ENCODE results near the gene MAMDC4. TPM values are rescaled to one million over a fixed set of nuclear protein-coding genes. Genes with fewer than 3 reads are reported as not detected.

MAMDC4 gene
- total RNA-seq, 2 donors from 2014 or later = 11.7 to 14.8 TPM

DNA sequence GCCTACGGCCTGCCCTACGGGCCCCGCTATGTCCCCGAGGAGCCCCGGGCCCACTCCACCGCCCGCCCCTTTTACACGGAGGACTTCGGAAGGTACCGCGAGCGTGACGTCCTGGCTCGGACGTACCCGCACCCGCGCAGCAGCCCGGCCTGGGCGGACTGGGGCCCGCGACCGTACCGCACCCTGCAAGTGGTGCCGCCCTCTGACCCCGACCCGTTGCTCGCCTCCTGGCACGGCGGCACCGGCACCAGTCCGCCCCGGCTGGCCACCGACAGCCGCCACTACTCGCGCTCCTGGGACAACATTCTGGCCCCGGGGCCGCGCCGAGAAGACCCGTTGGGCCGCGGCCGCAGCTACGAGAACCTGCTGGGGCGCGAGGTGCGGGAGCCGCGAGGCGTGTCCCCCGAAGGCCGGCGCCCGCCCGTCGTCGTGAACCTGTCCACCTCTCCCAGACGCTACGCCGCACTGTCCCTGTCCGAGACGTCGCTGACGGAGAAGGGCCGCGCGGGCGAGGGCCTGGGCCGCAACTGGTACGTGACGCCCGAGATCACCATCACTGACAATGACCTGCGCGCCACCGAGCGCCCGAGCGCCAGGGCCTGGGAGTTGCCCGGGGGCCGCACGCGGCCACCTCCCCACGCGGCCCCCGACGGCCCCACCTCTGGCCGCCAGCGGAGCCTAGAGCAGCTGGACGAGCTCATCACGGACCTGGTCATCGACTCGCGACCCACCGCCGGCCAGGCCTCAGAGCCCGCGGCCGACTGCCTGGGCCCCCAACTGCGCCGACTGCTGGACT, 6.5 kb upstream of the MAMDC4 start:
- ATAC-seq (replicated peaks in 1 of 2) (no peak), DNase-seq (no peak)
- Mint-ChIP-seq H3K4me1 (ENCODE audit: low read depth) (peaks cover 32% of the 10 kb centered on the region), H3K9me3 (no peaks in the 10 kb centered on the region), H3K4me3 (peak overlapping the region; percentile 25 to 37), H3K27me3 (ENCODE audit: low read depth) (no peaks in the 10 kb centered on the region), H3K27ac (no peak overlapping the region), H3K36me3 (ENCODE audit: insufficient read depth in 2 of 2) (peaks cover 3 to 8% of the 10 kb centered on the region in 2 donors)

DNA sequence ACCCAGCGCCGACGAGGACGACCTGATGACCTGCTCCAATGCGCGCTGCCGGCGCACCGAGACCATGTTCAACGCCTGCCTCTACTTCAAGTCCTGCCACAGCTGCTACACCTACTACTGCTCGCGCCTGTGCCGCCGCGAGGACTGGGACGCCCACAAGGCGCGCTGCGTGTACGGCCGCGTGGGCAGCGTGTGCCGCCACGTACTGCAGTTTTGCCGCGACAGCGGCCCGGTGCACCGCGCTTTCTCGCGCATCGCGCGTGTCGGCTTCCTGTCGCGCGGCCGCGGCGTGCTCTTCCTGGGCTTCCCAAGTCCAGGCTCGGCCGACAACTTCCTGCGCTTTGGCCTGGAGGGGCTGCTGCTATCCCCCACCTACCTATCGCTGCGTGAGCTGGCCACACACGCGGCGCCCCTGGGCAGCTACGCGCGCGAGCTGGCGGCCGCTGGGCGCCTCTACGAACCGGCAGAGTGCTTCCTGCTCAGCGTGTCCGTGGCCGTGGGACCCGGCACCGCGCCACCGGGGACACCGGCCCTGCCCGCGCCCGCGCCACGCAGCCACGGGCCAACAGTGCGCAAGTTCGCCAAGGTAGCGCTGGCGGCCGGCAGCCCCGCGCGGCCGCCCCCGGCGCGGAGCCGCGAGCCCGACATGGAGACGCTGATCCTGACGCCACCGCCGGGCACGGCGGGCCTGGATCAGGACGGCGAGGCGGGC, 5.6 kb upstream of the MAMDC4 start:
- H3K27me3 Mint-ChIP-seq (ENCODE audit: low read depth) = no peaks in the 10 kb centered on the region
- no peaks in the 10 kb centered on the region for H3K9me3 Mint-ChIP-seq
- peak overlapping the region; percentile 67 to 99 for H3K4me3 Mint-ChIP-seq
- DNase-seq (peak in 1 of 2 donors; percentile 40), ATAC-seq (replicated peaks in 1 of 2) (no peak)
- peaks cover 3 to 8% of the 10 kb centered on the region in 2 donors for H3K36me3 Mint-ChIP-seq (ENCODE audit: insufficient read depth in 2 of 2)
- peaks cover 29% of the 10 kb centered on the region for H3K4me1 Mint-ChIP-seq (ENCODE audit: low read depth)
- peak overlapping the region; percentile 89 for H3K27ac Mint-ChIP-seq

DNA sequence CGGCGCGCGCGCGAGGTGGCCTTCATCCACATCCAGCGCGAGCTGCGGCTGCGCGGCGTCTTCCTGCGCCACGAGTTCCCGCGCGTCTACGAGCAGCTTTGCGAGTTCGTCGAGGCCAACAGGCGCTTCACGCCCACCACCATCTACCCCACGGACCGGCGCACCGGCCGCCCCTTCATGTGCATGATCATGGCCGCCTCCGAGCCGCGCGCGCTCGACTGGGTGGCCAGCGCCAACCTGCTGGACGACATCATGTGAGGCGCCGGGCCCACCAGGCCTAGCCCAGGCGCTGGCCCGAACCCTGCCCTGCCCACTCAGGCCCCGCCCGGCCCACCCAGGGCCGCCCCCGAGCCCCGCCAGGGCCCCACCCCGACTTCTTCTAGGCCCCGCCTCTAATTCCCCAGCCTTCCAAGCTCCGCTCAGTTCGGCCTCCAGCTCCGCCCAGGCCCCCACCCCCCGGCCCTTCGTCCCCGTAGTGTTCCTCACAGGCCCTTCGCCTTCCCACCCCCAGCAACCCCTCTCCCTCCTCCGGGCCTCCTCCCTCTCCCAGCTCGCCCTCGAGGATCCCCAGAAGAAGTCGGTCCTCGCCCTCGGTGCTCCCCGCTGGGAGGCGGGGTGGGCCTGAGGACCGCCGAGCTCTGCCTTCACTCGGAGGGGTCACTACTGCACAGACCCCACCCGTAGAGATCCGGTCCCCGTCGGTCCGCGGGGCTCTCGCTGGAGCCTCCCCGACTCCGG, 4.9 kb upstream of the MAMDC4 start:
- H3K36me3 Mint-ChIP-seq (ENCODE audit: insufficient read depth in 2 of 2) = peaks cover 3 to 8% of the 10 kb centered on the region in 2 donors

DNA sequence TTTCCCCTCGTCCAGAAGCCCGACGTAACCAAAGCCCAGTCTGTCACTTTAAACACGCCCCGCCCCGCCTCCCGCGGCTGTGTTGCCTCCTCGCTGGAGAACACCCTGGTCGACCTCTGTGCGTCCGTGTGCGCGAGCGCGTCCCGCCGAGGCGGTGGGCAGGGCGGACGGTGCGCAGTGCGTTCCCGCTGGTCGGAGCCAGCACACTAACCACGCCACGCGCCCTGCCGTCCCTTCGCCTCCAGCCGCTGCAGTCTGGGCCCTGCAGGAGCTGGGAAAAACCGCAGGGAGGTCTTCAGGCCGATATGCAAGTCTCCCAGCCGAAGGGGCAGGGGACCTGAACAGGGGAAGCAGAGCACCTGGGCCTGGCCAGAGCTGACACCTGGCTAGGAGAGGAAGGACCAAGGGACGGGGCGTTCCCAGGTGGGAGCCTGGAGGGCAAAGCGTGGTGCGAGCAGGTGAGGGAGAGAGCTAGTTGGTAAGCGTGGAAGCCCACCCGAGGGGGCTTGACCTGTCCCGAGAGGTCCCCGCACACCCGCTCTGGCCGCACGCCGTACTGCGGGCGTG, 4.2 kb upstream of the MAMDC4 start:
- ATAC-seq (replicated peaks in 1 of 2) (peak; percentile 51 to 53), DNase-seq (peak; percentile 91 to 94)
- Mint-ChIP-seq H3K4me1 (ENCODE audit: low read depth) (peaks cover 19% of the 10 kb centered on the region), H3K4me3 (peak overlapping the region; percentile 92 to 99), H3K36me3 (ENCODE audit: insufficient read depth in 2 of 2) (peaks cover 3 to 8% of the 10 kb centered on the region in 2 donors), H3K27ac (peak overlapping the region; percentile 51), H3K9me3 (no peaks in the 10 kb centered on the region), H3K27me3 (ENCODE audit: low read depth) (no peaks in the 10 kb centered on the region)

More for the DNA sequence above, 4.9 kb upstream of the MAMDC4 start:
- peak overlapping the region; percentile 68 for H3K27ac Mint-ChIP-seq
- peak overlapping the region; percentile 92 to 99 for H3K4me3 Mint-ChIP-seq
- peak; percentile 28 to 47 for DNase-seq
- no peak for ATAC-seq (replicated peaks in 1 of 2)
- no peaks in the 10 kb centered on the region for H3K27me3 Mint-ChIP-seq (ENCODE audit: low read depth)
- H3K4me1 Mint-ChIP-seq (ENCODE audit: low read depth) = peaks cover 22% of the 10 kb centered on the region
- H3K9me3 Mint-ChIP-seq = no peaks in the 10 kb centered on the region

DNA sequence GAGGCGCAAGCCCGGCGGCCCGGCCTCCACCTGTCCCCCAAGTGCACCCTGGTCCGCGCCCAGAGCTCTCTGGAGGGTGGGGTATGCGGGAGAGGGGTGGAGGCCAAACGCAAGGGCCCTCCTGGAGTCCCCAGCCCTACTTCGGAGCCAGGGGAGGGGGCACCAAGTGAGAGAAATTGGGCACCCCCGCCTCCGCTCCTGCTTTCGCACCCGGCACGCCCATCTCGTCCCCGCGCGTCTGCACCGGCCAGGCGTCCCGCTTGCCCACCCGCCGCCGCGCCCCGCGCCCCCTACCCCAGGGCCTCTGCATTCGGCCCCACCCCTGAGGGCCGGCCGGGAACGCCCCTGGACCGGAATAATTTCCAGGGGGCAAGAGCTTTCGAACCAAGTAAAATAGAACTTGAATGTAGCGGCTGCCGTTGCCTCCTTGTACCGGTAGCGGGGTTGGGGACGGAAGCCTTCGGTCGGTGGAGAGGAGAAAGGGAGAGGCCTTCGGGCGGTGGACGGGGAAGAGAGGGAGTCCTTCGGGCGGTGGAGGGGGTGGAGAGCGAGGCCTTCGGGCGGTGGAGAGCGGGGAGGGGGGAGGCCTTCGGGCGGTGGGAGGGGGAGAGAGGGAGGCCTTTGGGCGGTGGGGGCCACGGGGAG, 3.6 kb upstream of the MAMDC4 start:
- H3K36me3 Mint-ChIP-seq (ENCODE audit: insufficient read depth in 2 of 2) = peaks cover 3 to 8% of the 10 kb centered on the region in 2 donors
- peak; percentile 2 to 3 for ATAC-seq (replicated peaks in 1 of 2)
- peaks cover 19% of the 10 kb centered on the region for H3K4me1 Mint-ChIP-seq (ENCODE audit: low read depth)
- no peaks in the 10 kb centered on the region for H3K9me3 Mint-ChIP-seq
- H3K27me3 Mint-ChIP-seq (ENCODE audit: low read depth) = no peaks in the 10 kb centered on the region
- peak; percentile 58 to 65 for DNase-seq
- peak overlapping the region; percentile 92 to 99 for H3K4me3 Mint-ChIP-seq
- peak overlapping the region; percentile 72 for H3K27ac Mint-ChIP-seq

DNA sequence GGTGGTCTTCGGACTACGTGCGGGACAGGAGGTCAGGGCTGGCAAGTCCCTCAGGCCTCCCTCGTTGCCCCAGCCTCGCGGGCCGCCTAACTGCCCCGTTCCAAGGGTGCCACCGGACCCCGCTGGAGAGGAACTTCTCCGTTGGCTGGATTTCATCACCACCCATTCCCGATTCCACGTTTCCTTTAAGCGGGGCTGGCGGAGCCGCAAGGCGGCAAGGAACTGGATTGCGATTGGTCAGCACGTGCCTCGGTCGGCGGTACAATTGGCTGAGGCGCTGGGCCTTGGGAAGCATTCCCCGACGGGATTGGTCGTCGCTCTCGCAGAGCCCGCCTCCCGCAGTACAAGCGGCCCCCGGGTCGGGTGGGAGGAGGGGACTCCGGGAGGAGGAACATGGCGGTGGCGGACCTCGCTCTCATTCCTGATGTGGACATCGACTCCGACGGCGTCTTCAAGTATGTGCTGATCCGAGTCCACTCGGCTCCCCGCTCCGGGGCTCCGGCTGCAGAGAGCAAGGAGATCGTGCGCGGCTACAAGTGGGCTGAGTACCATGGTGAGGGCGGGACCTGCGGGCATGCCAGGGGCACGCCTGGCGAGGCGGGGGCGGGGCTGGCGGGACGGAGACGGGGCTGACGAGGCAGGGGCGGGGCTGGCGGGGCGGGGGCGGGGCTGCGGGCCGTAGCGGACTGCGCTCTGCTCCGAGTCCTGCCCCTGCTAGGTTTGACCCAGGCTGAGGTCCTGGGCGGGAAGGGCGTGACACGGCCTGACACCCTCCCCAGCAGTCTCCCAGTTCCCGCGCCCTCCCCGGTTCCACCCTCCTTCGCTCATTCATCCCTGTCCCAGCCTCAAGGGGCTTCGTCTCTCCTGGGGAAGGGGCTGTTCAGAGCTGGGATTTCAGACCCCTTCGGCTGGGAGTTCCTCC, 2.8 kb upstream of the MAMDC4 start, which contains the start of gene PHPT1:
PHPT1 (plus strand) TSS at position 372 of the 922 bp plus-strand sequence; CDS start at position 394, 22 bp downstream.
- peak; percentile 84 to 86 for ATAC-seq (replicated peaks in 1 of 2)
- peak within 1 kb of the TSS; percentile 90 for H3K27ac Mint-ChIP-seq
- peak within 1 kb of the TSS; percentile 92 to 99 for H3K4me3 Mint-ChIP-seq
- no peaks in the 10 kb centered on the region for H3K9me3 Mint-ChIP-seq
- peak; percentile 97 to 99 for DNase-seq
- no peaks in the 10 kb centered on the region for H3K27me3 Mint-ChIP-seq (ENCODE audit: low read depth)
- H3K36me3 Mint-ChIP-seq (ENCODE audit: insufficient read depth in 2 of 2) = peaks cover 3 to 8% of the 10 kb centered on the region in 2 donors
- H3K4me1 Mint-ChIP-seq (ENCODE audit: low read depth) = peaks cover 19% of the 10 kb centered on the region

DNA sequence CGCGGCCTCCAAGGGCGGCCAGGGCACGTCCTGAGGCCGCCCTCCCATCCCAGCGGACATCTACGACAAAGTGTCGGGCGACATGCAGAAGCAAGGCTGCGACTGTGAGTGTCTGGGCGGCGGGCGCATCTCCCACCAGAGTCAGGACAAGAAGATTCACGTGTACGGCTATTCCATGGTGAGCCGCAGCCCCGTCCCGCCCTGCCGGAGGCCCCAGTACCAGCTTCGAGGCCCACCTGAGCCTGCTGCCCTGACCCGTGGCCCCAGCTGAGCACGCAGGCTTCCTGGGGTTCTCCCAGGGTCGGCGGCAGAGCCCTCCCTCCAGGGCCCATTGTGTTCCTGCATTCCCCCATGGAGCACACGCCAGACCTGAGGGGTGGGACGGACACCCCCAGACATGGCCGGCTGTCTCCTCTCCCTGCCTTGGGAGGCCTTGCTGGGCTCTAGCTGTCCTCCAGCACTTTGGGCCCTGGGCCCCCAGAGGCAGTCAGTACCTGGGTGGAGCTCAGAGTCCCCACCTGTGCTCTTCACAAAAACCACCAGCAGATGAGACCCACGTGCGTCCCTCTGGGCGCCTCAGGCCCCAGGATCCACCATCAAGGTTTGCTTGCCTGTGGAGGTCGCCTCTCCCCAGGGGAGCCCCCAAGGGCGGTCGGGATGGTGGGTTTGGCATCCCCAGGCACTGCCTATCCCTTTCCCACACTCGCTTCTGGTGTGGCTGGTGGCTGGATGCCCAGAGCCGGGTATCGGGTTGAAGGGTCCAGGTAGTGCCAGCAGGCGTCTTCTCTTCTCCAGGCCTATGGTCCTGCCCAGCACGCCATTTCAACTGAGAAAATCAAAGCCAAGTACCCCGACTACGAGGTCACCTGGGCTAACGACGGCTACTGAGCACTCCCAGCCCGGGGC, 1.9 kb upstream of the MAMDC4 start:
- H3K36me3 Mint-ChIP-seq (ENCODE audit: insufficient read depth in 2 of 2) = peaks cover 3 to 8% of the 10 kb centered on the region in 2 donors
- no peaks in the 10 kb centered on the region for H3K27me3 Mint-ChIP-seq (ENCODE audit: low read depth)
- no peaks in the 10 kb centered on the region for H3K9me3 Mint-ChIP-seq
- DNase-seq = no peak
- no peak for ATAC-seq (replicated peaks in 1 of 2)
- H3K27ac Mint-ChIP-seq = no peak overlapping the region
- H3K4me1 Mint-ChIP-seq (ENCODE audit: low read depth) = peaks cover 19% of the 10 kb centered on the region
- peak overlapping the region; percentile 92 to 99 for H3K4me3 Mint-ChIP-seq

DNA sequence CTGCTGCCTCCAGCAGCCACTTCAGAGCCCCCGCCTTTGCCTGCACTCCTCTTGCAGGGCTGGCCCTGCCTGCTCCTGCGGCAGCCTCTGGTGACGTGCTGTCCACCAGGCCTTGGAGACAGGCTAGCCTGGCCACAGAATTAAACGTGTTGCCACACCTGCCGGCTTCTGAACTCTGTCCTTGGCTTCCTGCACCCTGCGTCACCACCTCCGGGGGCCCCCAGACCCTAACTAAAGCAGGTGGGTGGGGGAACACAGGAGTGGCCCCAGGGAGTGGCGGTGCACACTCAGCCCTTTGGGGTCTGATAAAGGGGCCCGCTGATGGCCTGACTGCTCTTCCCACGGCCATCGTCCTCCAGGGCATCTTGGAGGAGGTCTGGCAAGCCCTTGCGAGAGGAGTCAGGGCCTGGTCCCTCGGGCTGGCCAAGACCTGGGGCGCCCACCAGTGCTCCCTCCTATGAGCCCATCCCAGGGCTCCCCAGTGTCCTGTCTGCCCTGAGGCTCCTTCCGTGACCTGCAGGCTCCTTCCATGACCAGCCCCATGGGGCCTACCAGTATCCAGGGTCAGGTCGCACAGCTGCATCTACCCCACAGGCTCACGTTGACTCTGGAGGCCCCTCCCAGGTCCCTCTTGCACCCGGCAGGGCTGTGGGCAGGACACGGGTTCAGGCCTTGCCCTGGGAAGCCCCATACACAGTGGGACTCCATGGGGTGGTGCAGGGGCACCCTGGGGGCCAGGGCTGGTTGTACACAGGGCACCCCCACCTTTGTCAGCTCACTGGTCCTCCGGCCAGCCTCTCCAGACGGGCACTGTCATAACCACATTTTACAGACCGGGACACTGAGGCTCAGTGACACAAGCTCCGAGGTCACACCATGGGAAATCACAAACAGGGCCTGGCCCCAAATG, 1.0 kb upstream of the MAMDC4 start:
- no peaks in the 10 kb centered on the region for H3K9me3 Mint-ChIP-seq
- peak overlapping the region; percentile 27 to 46 for H3K4me3 Mint-ChIP-seq
- H3K27me3 Mint-ChIP-seq (ENCODE audit: low read depth) = no peaks in the 10 kb centered on the region
- ATAC-seq (replicated peaks in 1 of 2) = no peak
- no peak for DNase-seq
- H3K36me3 Mint-ChIP-seq (ENCODE audit: insufficient read depth in 2 of 2) = peaks cover 3 to 8% of the 10 kb centered on the region in 2 donors
- H3K4me1 Mint-ChIP-seq (ENCODE audit: low read depth) = peaks cover 19% of the 10 kb centered on the region
- no peak overlapping the region for H3K27ac Mint-ChIP-seq

DNA sequence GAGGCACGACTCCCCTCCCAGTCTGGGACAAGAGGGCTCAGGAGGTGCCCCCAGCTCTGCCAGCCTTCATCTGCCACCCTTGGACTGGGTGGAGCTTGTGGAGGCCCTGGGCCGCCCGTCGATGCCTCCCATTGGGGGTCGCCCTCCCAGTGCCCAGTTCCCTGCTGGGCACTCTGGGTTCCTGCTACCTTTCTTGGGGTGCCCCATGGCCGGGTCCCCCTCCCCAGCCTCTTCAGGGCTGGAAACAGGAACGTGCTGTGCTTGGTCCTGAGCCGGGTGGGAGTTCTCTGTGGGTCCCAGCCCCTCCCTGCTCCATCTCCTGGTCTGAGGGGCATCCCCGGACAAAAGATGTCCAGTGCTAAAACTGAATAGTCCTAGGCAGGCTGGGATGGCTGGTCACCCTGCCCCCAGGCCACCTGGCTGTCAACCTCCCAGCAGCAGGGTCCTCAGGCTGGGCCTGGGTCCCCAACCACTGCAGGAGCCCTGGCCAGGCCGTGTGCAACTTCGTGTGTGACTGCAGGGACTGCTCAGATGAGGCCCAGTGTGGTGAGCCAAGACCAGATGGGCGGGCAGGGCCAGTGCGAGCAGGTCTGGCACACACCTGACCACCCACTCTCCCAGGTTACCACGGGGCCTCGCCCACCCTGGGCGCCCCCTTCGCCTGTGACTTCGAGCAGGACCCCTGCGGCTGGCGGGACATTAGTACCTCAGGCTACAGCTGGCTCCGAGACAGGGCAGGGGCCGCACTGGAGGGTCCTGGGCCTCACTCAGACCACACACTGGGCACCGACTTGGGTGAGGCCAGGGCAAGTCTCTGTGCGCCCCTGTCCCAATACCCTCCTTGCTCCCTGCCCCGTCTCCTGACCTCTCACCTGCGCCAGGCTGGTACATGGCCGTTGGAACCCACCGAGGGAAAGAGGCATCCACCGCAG, 784 bp downstream of the MAMDC4 start:
- Mint-ChIP-seq H3K36me3 (ENCODE audit: insufficient read depth in 2 of 2) (peaks cover 1 to 2% of the 10 kb centered on the region in 2 donors), H3K27me3 (ENCODE audit: low read depth) (no peaks in the 10 kb centered on the region), H3K27ac (no peak overlapping the region), H3K4me1 (ENCODE audit: low read depth) (peaks cover 8% of the 10 kb centered on the region), H3K4me3 (no peak overlapping the region), H3K9me3 (no peaks in the 10 kb centered on the region)
- DNase-seq = peak in 1 of 2 donors; percentile 1
- no peak for ATAC-seq (replicated peaks in 1 of 2)
